Vagina (tissue), 2 donors: ENCODE measurements around the gene JMJD4.

ENCODE experiments used
- CTCF ChIP-seq, 3 experiments: fragments of 450-650 bp in 2 of 3; fragments of 200-600 bp in 1 of 3; sonication (generic) in 1 of 3; IDR thresholded peaks; one replicate each; pipeline ENCODE4 v1.5.1; 2017 to 2019; ENCODE audit warnings: antibody characterized with exemption in 3 of 3, mild to moderate bottlenecking in 2 of 3, moderate library complexity in 2 of 3
- POLR2A ChIP-seq, 2 donors: fragments of 450-650 bp; IDR thresholded peaks; one replicate each; pipeline ENCODE4 v1.6.1; 2017; ENCODE audit warnings: antibody characterized with exemption in 2 of 2, mild to moderate bottlenecking in 2 of 2, moderate library complexity in 2 of 2
- POLR2AphosphoS5 ChIP-seq, 2 donors: sonication (generic); formaldehyde crosslinking; IDR thresholded peaks; one replicate each; pipeline ENCODE4 v1.9.0; 2017; ENCODE audit warnings: antibody characterized with exemption in 2 of 2, mild to moderate bottlenecking in 2 of 2, low read depth in 1 of 2; ENCODE audit not compliant: insufficient read depth in 1 of 2

GRCh38 chr1:227697321-227697864 is 37.7 kb downstream of the JMJD4 start:
- TF ChIP-seq CTCF (IDR thresholded peaks at IDR 0.05) (no peak), POLR2A (IDR thresholded peaks at IDR 0.05) (no peak), POLR2AphosphoS5 (IDR thresholded peaks at IDR 0.05; ENCODE audit: insufficient read depth in 1 of 2, low read depth in 1 of 2) (no peak)
